ENCODE measurements around the gene TXNIP.

The TXNIP gene

GRCh38 chr1:145978854-145979745 lies 17.3 kb downstream of the TXNIP start:
- Histone ChIP-seq H3K4me1 (ENCODE audit: control insufficient read depth, insufficient read depth, low read length) (peaks cover 57% of the 10 kb centered on the region), H3K27me3 (ENCODE audit: control insufficient read depth, insufficient read depth, low read length) (no peaks in the 10 kb centered on the region), H3K4me3 (ENCODE audit: low read length) (peak overlapping the region; percentile 43), H3K9me3 (ENCODE audit: control insufficient read depth, low read length) (no peaks in the 10 kb centered on the region), H3K9ac (ENCODE audit: low read length) (peak overlapping the region; percentile 74), H3K36me3 (ENCODE audit: control insufficient read depth, insufficient read depth, low read length) (no peaks in the 10 kb centered on the region)

DNA sequence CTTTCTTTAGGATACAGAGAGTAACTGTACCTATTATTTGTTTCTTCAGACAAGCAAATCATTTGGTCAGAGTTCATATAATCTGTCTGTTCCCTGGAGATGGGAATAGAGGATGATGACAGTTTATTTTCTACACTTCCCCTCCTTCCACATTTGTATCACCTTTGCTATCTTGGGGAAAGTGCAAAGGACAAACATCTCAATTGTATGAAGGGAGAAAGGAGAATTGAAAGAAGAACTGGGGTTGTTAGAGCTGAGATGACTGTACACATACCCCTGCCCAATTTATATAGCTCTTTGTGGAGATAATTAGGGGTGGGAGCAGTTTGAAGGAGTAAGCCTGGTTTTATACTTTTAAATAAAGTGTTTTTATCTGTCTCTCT lies 17.9 kb downstream of the TXNIP start:
- H3K9me3 ChIP-seq (ENCODE audit: control insufficient read depth, low read length), result no peaks in the 10 kb centered on the region
- H3K4me1 ChIP-seq (ENCODE audit: control insufficient read depth, insufficient read depth, low read length), result peaks cover 51% of the 10 kb centered on the region
- H3K4me3 ChIP-seq (ENCODE audit: low read length), result no peak overlapping the region

DNA sequence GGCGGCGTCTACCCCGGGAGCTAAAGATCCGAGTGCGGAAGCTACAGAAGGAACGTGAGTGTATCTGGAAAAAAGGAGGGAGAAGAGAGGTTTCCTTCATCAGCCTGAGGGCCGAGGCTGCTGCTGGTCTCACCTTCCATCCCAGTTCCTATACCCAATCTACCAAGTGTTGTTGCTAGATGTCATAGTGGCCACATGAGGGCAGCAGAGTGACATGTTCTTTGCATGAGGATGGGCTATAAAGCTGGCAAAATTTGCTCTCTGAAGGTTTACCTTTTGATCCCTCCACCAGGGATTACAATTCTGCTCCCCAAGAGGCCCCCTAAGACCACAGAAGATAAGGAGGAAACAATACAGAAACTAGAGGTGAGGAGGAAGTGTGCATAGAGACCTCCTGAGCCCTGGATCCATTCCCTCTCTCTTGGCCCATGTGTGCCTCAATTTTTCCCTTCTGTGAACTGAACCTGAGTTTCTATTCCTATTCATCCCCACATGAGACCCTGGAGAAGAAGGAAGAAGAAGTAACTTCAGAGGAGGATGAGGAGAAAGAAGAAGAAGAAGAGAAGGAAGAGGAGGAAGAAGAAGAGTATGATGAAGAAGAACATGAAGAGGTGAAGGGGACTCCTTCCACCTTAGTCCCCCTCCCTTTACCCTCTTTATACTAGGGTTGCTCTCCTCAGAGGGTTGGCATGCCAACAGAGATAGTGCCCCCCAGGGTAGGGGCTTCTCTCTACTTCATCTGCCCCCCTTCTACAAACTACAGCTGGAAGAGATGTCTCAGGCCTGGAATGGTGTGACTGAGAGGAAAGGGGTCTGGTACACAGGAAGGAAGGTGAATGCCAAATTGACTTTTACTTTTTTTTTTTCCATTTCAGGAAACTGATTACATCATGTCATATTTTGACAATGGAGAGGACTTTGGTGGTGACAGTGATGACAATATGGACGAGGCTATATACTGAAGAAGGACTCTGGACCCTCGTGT lies 18.6 kb downstream of the TXNIP start:
- Histone ChIP-seq H3K9me3 (ENCODE audit: control insufficient read depth, low read length) (no peaks in the 10 kb centered on the region), H3K36me3 (ENCODE audit: control insufficient read depth, insufficient read depth, low read length) (no peaks in the 10 kb centered on the region), H3K4me3 (ENCODE audit: low read length) (no peak overlapping the region), H3K4me1 (ENCODE audit: control insufficient read depth, insufficient read depth, low read length) (peaks cover 44% of the 10 kb centered on the region), H3K27me3 (ENCODE audit: control insufficient read depth, insufficient read depth, low read length) (no peaks in the 10 kb centered on the region), H3K9ac (ENCODE audit: low read length) (peak overlapping the region; percentile 74)

More for the DNA sequence above, 17.9 kb downstream of the TXNIP start:
- Histone ChIP-seq H3K36me3 (ENCODE audit: control insufficient read depth, insufficient read depth, low read length) (no peaks in the 10 kb centered on the region), H3K27me3 (ENCODE audit: control insufficient read depth, insufficient read depth, low read length) (no peaks in the 10 kb centered on the region), H3K9ac (ENCODE audit: low read length) (peak overlapping the region; percentile 74)

- H3K36me3 ChIP-seq (ENCODE audit: control insufficient read depth, insufficient read depth, low read length), result no peaks in the 10 kb centered on the region
- no peak overlapping the region for H3K4me3 ChIP-seq (ENCODE audit: low read length)
- peaks cover 37% of the 10 kb centered on the region for H3K4me1 ChIP-seq (ENCODE audit: control insufficient read depth, insufficient read depth, low read length)
- H3K9me3 ChIP-seq (ENCODE audit: control insufficient read depth, low read length), result no peaks in the 10 kb centered on the region
- H3K27me3 ChIP-seq (ENCODE audit: control insufficient read depth, insufficient read depth, low read length), result no peaks in the 10 kb centered on the region
- H3K9ac ChIP-seq (ENCODE audit: low read length), result peak overlapping the region; percentile 74
Observed at GRCh38 chr1:145977016-145977415, 19.4 kb downstream of the TXNIP start.

- Histone ChIP-seq H3K36me3 (ENCODE audit: control insufficient read depth, insufficient read depth, low read length) (no peaks in the 10 kb centered on the region), H3K9ac (ENCODE audit: low read length) (no peak overlapping the region), H3K27me3 (ENCODE audit: control insufficient read depth, insufficient read depth, low read length) (no peaks in the 10 kb centered on the region), H3K9me3 (ENCODE audit: control insufficient read depth, low read length) (no peaks in the 10 kb centered on the region), H3K4me1 (ENCODE audit: control insufficient read depth, insufficient read depth, low read length) (peaks cover 27% of the 10 kb centered on the region), H3K4me3 (ENCODE audit: low read length) (no peak overlapping the region)
Observed at GRCh38 chr1:145975216-145975615, 21.2 kb downstream of the TXNIP start.

DNA sequence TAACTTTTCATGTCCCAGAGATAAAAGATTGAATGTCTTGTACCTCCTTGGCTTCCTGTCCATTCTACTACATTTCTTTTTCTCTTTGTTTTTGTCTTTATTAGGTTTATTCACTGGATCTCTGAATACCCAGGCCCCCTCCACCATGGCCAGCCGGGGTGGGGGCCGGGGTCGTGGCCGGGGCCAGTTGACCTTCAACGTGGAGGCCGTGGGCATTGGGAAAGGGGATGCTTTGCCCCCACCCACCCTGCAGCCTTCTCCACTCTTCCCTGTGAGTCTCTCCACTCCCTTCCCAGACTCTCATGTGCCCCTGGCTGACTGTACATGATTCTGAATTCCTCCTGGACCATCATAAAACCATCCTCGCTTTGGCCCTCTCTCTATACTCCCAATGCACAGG lies 21.7 kb downstream of the TXNIP start:
- Histone ChIP-seq H3K36me3 (ENCODE audit: control insufficient read depth, insufficient read depth, low read length) (no peaks in the 10 kb centered on the region), H3K9me3 (ENCODE audit: control insufficient read depth, low read length) (no peaks in the 10 kb centered on the region), H3K4me3 (ENCODE audit: low read length) (no peak overlapping the region), H3K4me1 (ENCODE audit: control insufficient read depth, insufficient read depth, low read length) (peaks cover 22% of the 10 kb centered on the region), H3K9ac (ENCODE audit: low read length) (no peak overlapping the region), H3K27me3 (ENCODE audit: control insufficient read depth, insufficient read depth, low read length) (no peaks in the 10 kb centered on the region)

DNA sequence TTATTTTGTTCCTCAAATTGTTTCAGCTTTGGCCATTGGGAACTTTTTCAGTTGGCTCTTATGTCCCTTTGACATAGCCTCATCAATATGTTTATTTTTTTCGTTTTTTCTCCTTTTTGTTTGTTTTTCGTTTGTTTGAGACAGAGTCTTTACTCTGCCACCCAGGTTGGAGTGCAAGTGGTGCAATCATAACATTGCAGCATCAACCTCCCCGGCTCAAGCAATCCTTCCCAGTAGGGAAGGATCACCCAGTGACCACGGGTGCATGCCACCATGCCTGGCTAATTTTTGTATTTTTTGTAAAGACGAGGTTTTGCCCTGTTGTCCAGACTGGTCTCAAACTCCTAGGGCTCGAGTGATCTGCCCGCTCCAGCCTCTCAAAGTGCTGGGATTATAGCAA lies 23.8 kb downstream of the TXNIP start:
- H3K27me3 ChIP-seq (ENCODE audit: control insufficient read depth, insufficient read depth, low read length), result no peaks in the 10 kb centered on the region
- H3K4me3 ChIP-seq (ENCODE audit: low read length), result no peak overlapping the region
- H3K36me3 ChIP-seq (ENCODE audit: control insufficient read depth, insufficient read depth, low read length), result no peaks in the 10 kb centered on the region

DNA sequence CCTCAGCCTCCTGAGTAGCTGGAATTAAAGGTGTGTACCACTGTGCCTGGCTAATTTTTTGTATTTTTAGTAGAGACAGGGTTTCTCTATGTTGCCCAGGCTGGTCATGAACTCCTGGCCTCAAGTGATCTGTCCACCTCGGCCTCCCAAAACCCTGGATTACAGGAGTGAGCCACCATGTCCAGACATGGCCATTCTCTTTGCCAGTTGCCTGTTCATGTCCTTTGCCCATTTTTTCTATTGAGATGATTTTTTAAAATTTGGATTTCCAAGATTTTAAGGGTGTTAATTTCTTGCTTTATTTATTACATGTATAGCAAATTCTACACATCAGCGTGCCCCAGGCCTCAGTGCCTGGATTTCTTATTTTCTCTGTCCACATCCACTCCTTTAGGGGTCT lies 29.1 kb downstream of the TXNIP start:
- Histone ChIP-seq H3K4me1 (ENCODE audit: control insufficient read depth, insufficient read depth, low read length) (peaks cover 23% of the 10 kb centered on the region), H3K4me3 (ENCODE audit: low read length) (no peak overlapping the region), H3K9ac (ENCODE audit: low read length) (no peak overlapping the region), H3K9me3 (ENCODE audit: control insufficient read depth, low read length) (no peaks in the 10 kb centered on the region), H3K36me3 (ENCODE audit: control insufficient read depth, insufficient read depth, low read length) (no peaks in the 10 kb centered on the region), H3K27me3 (ENCODE audit: control insufficient read depth, insufficient read depth, low read length) (peaks cover under 1% of the 10 kb centered on the region)

More for the DNA sequence above, 23.8 kb downstream of the TXNIP start:
- H3K9ac ChIP-seq (ENCODE audit: low read length), result no peak overlapping the region
- H3K4me1 ChIP-seq (ENCODE audit: control insufficient read depth, insufficient read depth, low read length), result peaks cover 2% of the 10 kb centered on the region
- no peaks in the 10 kb centered on the region for H3K9me3 ChIP-seq (ENCODE audit: control insufficient read depth, low read length)

- H3K4me1 ChIP-seq (ENCODE audit: control insufficient read depth, insufficient read depth, low read length), result peaks cover 41% of the 10 kb centered on the region
- H3K4me3 ChIP-seq (ENCODE audit: low read length), result peak overlapping the region; percentile 15
- peak overlapping the region; percentile 76 for H3K9ac ChIP-seq (ENCODE audit: low read length)
Observed at GRCh38 chr1:145965119-145965744, 31.1 kb downstream of the TXNIP start.

DNA sequence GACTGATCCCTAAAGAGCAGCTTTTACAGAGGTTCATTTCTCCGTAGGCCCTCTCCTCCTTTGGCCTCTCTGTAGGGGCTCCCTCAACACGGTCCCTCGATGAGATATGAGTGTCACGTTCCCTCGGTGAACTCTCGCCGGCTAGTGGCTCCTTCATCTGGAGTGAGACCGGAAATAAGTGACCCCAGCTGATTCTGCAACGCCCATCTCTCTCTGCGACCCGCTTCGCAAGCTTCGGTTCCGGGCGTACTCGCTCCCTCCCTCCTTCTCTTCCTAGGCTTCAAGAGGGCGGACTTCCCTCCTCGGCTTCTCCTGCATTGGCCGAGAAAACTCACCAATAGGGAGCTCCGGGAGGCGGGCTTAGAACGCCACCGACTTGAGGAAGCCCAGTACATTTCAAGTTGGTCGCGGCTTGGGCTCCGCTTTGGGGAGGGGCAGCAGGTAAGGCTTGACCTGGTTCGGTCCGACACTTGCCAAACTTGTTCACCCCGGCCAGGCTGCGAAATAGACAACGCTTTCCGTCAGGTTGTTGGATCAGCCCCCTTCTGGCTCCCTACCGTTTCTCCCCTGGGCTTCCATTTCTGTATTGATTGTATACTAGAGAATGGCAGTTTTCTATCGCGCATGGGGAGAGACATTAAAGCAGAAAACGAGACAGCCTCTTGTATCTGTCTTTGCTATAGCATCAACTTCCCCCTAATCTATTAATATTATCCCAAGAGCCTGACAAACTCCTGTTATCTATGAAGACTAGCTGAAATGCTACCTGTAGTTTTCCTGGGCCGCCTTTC lies 31.9 kb downstream of the TXNIP start, which contains the start of the genes ANKRD34A and POLR3GL:
Gene ANKRD34A (minus strand): TSS at position 248 of the 791 bp plus-strand sequence. CDS start 2,816 bp downstream, outside the sequence.
Gene POLR3GL (plus strand): TSS at position 363 of the 791 bp plus-strand sequence. CDS start 10,176 bp downstream, outside the sequence.
- Histone ChIP-seq H3K9me3 (ENCODE audit: control insufficient read depth, low read length) (no peaks in the 10 kb centered on the region), H3K36me3 (ENCODE audit: control insufficient read depth, insufficient read depth, low read length) (no peaks in the 10 kb centered on the region), H3K9ac (ENCODE audit: low read length) (peak within 1 kb of the TSS; percentile 76), H3K27me3 (ENCODE audit: control insufficient read depth, insufficient read depth, low read length) (peaks cover 28% of the 10 kb centered on the region), H3K4me1 (ENCODE audit: control insufficient read depth, insufficient read depth, low read length) (peaks cover 41% of the 10 kb centered on the region), H3K4me3 (ENCODE audit: low read length) (peak within 1 kb of the TSS; percentile 15)

More at GRCh38 chr1:145965119-145965744, 31.1 kb downstream of the TXNIP start:
- no peaks in the 10 kb centered on the region for H3K36me3 ChIP-seq (ENCODE audit: control insufficient read depth, insufficient read depth, low read length)
- H3K9me3 ChIP-seq (ENCODE audit: control insufficient read depth, low read length), result no peaks in the 10 kb centered on the region
- peaks cover 21% of the 10 kb centered on the region for H3K27me3 ChIP-seq (ENCODE audit: control insufficient read depth, insufficient read depth, low read length)

Data from mucosa of stomach (tissue), 1 donor.